Endothelial cell of umbilical vein (primary cell): ENCODE measurements around the gene CPED1. TPM values are rescaled to one million over a fixed set of nuclear protein-coding genes. Genes with fewer than 3 reads are reported as not detected.

Experiments used
- BruUV-seq: library from RNA; stranded (reverse); fragments of 400-500 nt; replicated peaks from 2 replicates; lab custom pipeline; 2021; lab: Mats Ljungman, UMichigan
- CTCF ChIA-PET: fragments of 300-600, 350-600 bp; sonication (Branson Sonifier 250); formaldehyde crosslinking; loops from one replicate; lab custom pipeline; 2021; ENCODE audit warnings: antibody characterized with exemption, inconsistent platforms; lab: Charles Lee
- POLR2A ChIA-PET: fragments of 300-600, 350-600 bp; sonication (Branson Sonifier 250); formaldehyde crosslinking; loops from one replicate; lab custom pipeline; 2021; ENCODE audit warnings: antibody characterized with exemption, inconsistent platforms; lab: Charles Lee
- DNase-seq: peaks from one replicate; pipeline ENCODE4 v3.0.0-alpha.2; 2011; ENCODE audit warnings: low read depth, low spot score
- FAIRE-seq: peaks from 2 replicates; lab custom pipeline; 2011; peaks lifted over from hg19 to GRCh38; lab: Jason Lieb, UNC
- H2AFZ ChIP-seq: 2 replicates; pipeline ENCODE4 v1.6.0; 2012; ENCODE audit warnings: low read depth, low read length, control low read depth, inconsistent platforms
- H3K27ac ChIP-seq: 2 replicates; pipeline ENCODE4 v1.5.1; 2011; ENCODE audit warnings: low read depth, mild to moderate bottlenecking, control low read depth, low read length, moderate library complexity; ENCODE audit not compliant: insufficient read depth
- H3K27me3 ChIP-seq, 2 experiments: 2 replicates each; pipeline versions ENCODE4 v1.6.0 to v1.6.1; 2011; ENCODE audit warnings: low read length in 2 of 2, mixed read lengths in 1 of 2; ENCODE audit not compliant: control insufficient read depth in 2 of 2, insufficient read depth in 2 of 2
- H3K36me3 ChIP-seq, 2 experiments: 2 replicates in 1 of 2; 3 replicates in 1 of 2; pipeline ENCODE4 v1.5.1; 2011; ENCODE audit warnings: low read length in 2 of 2, mild to moderate bottlenecking in 1 of 2, moderate library complexity in 1 of 2; ENCODE audit not compliant: control insufficient read depth in 2 of 2, insufficient read depth in 2 of 2; ENCODE audit errors: extremely low read depth in 1 of 2
- H3K4me1 ChIP-seq: 3 replicates; pipeline ENCODE4 v1.5.1; 2011; ENCODE audit warnings: mild to moderate bottlenecking, low read length; ENCODE audit not compliant: control insufficient read depth, insufficient read depth; ENCODE audit errors: extremely low read depth
- H3K4me2 ChIP-seq: 2 replicates; pipeline ENCODE4 v1.6.1; 2011; ENCODE audit warnings: low read length, control low read depth, mixed read lengths; ENCODE audit not compliant: insufficient read depth
- H3K4me3 ChIP-seq, 3 experiments: fragments of 200-600 bp in 1 of 3; sonication (generic), shearing (Covaris generic) in 1 of 3; replicated peaks in 1 of 3; 2 replicates each; pipeline ENCODE4 v1.5.1; 2011 to 2016; ENCODE audit warnings: control low read depth in 3 of 3, low read length in 3 of 3, mild to moderate bottlenecking in 2 of 3, inconsistent platforms in 1 of 3, low read depth in 1 of 3, moderate library complexity in 1 of 3; ENCODE audit not compliant: insufficient read depth in 1 of 3
- H3K79me2 ChIP-seq: 2 replicates; pipeline ENCODE4 v1.6.0; 2012; ENCODE audit warnings: low read length, inconsistent platforms; ENCODE audit not compliant: control insufficient read depth, insufficient read depth
- H3K9ac ChIP-seq: replicated peaks from 2 replicates; pipeline ENCODE3; 2011; ENCODE audit warnings: low read length, control low read depth; ENCODE audit not compliant: insufficient read depth; ENCODE audit errors: extremely low read depth
- H3K9me1 ChIP-seq: replicated peaks from 3 replicates; pipeline ENCODE4 v1.6.0; 2011; ENCODE audit warnings: mild to moderate bottlenecking, low read length; ENCODE audit not compliant: control insufficient read depth, insufficient read depth; ENCODE audit errors: extremely low read depth
- H3K9me3 ChIP-seq: replicated peaks from 2 replicates; pipeline ENCODE4 v1.5.1; 2012; ENCODE audit warnings: low read length, inconsistent platforms; ENCODE audit not compliant: control insufficient read depth, insufficient read depth
- H4K20me1 ChIP-seq: replicated peaks from 2 replicates; pipeline ENCODE3; 2011; ENCODE audit warnings: mild to moderate bottlenecking, low read length; ENCODE audit not compliant: control insufficient read depth, insufficient read depth; ENCODE audit errors: extremely low read depth
- CTCF ChIP-seq, 2 donors: IDR thresholded peaks; 1 replicate in 1 of 2; 2 replicates in 1 of 2; pipeline ENCODE4 v1.5.1; 2011; ENCODE audit warnings: low read length in 2 of 2, mild to moderate bottlenecking in 2 of 2, moderate library complexity in 2 of 2, control low read depth in 1 of 2, inconsistent platforms in 1 of 2, low read depth in 1 of 2; ENCODE audit not compliant: insufficient read depth in 1 of 2; ENCODE audit errors: extremely low read depth in 1 of 2
- EZH2 ChIP-seq: IDR thresholded peaks from 2 replicates; pipeline ENCODE4 v1.6.1; 2012; ENCODE audit warnings: borderline replicate concordance, low read depth, mild to moderate bottlenecking, moderate library complexity, low read length, inconsistent platforms; ENCODE audit not compliant: severe bottlenecking
- FOS ChIP-seq: IDR thresholded peaks from 2 replicates; pipeline ENCODE4 v1.6.1; 2011; ENCODE audit warnings: mild to moderate bottlenecking, low read length, moderate library complexity, borderline replicate concordance; ENCODE audit not compliant: insufficient read depth
- GATA2 ChIP-seq: IDR thresholded peaks from 2 replicates; pipeline ENCODE4 v1.7.0; 2011; ENCODE audit warnings: low read depth, mild to moderate bottlenecking, moderate library complexity, mixed read lengths, low read length; ENCODE audit not compliant: insufficient read length, insufficient read depth
- JUN ChIP-seq: IDR thresholded peaks from 2 replicates; pipeline ENCODE4 v1.6.1; 2011; ENCODE audit warnings: borderline replicate concordance, low read depth; ENCODE audit not compliant: insufficient read length, insufficient read depth
- MAX ChIP-seq: IDR thresholded peaks from 2 replicates; pipeline ENCODE4 v1.6.1; 2011; ENCODE audit not compliant: insufficient read depth, insufficient read length
- MYC ChIP-seq: IDR thresholded peaks from one replicate; pipeline ENCODE4 v1.6.1; 2011; ENCODE audit warnings: mild to moderate bottlenecking, low read depth, low read length
- POLR2A ChIP-seq: IDR thresholded peaks from 2 replicates; pipeline ENCODE4 v1.6.1; 2012; ENCODE audit warnings: low read depth, mild to moderate bottlenecking, control low read depth, low read length
- POLR2AphosphoS5 ChIP-seq: IDR thresholded peaks from 2 replicates; pipeline ENCODE4 v1.6.1; 2012; ENCODE audit warnings: low read depth, mild to moderate bottlenecking, control low read depth, low read length, moderate library complexity; ENCODE audit not compliant: insufficient read depth
- dilution Hi-C: fragments of 300-500 bp; cut with MboI; formaldehyde crosslinking; loops from one replicate; pipeline ENCODE4 v1.15.0; 2019; ENCODE audit warnings: low sequenced_read_pairs; ENCODE audit not compliant: extremely low pct_ligation_motif_present
- intact Hi-C: fragments of 100-400 bp; cut with micrococcal nuclease; formaldehyde crosslinking; loops from one replicate; pipeline ENCODE4 v1.10.0; 2022
- polyA plus RNA-seq, 4 experiments: library from polyadenylated mRNA; depleted of rRNA in 3 of 4; stranded (reverse) in 3 of 4; unstranded in 1 of 4; fragments of >200 nt; gene quantifications; 2 replicates each; pipeline versions ENCODE4 v1.2.1 to v1.2.3, GENCODE V29; 2011 to 2012; ENCODE audit warnings: missing spikeins in 1 of 4
- total RNA-seq: library from RNA; stranded (reverse); gene quantifications from 2 replicates; pipeline ENCODE4 v1.2.3, GENCODE V29; 2021

The CPED1 gene
- total and polyA plus RNA-seq, 2 donors (not counting 3 experiments of a cell fraction or from before 2014, with no cell fraction given): 0.22 to 3.0 TPM

GRCh38 chr7:121039510-121039822, 51.0 kb downstream of the CPED1 start:
- Histone ChIP-seq H3K9me3 (no peaks in the 10 kb centered on the region), H3K27me3 (no peaks in the 10 kb centered on the region), H4K20me1 (no peaks in the 10 kb centered on the region), H2AFZ (no peak overlapping the region), H3K36me3 (no peaks in the 10 kb centered on the region), H3K4me1 (peaks cover 15% of the 10 kb centered on the region), H3K4me2 (no peak overlapping the region), H3K79me2 (no peaks in the 10 kb centered on the region), H3K9me1 (no peaks in the 10 kb centered on the region), H3K9ac (no peak overlapping the region), H3K27ac (no peak overlapping the region), H3K4me3 (no peak overlapping the region)
- no TSS peak for BruUV-seq
- dilution Hi-C loops: no loop called here
- ChIA-PET CTCF (interaction anchor here (0.7 to 3.0 kb wide), 3 partner anchors 12 to 19 kb away, joined by 3 to 8 read pairs (median 3); no protein-coding TSS in a partner anchor), POLR2A (no interaction called here)
- DNase-seq (no peak), FAIRE-seq (no peak)
- intact Hi-C loops: no loop called here
- TF ChIP-seq MAX: no peak
- TF ChIP-seq CTCF (IDR thresholded peaks at IDR 0.05; ENCODE audit: extremely low read depth in 1 of 2, insufficient read depth in 1 of 2, low read depth in 1 of 2, low read length in 2 of 2): no peak
- no peak for TF ChIP-seq EZH2
- no peak for TF ChIP-seq FOS
- TF ChIP-seq POLR2A: no peak
- no peak for TF ChIP-seq MYC
- no peak for TF ChIP-seq POLR2AphosphoS5
- no peak for TF ChIP-seq JUN
- TF ChIP-seq GATA2: no peak
